GM18867 (cell line): Measurements from ENCODE around the gene TMEM14C.
A peak's percentile ranks its signal among the peaks of the same experiment; 100 is the strongest.

ENCODE experiments used
- ATAC-seq: cut with Tn5 transposase; IDR thresholded peaks from one replicate; pipeline ENCODE4 v1.9.1; 2021; ENCODE audit warnings: mild to moderate bottlenecking, moderate library complexity; ENCODE audit not compliant: unreplicated experiment

Gene TMEM14C

DNA sequence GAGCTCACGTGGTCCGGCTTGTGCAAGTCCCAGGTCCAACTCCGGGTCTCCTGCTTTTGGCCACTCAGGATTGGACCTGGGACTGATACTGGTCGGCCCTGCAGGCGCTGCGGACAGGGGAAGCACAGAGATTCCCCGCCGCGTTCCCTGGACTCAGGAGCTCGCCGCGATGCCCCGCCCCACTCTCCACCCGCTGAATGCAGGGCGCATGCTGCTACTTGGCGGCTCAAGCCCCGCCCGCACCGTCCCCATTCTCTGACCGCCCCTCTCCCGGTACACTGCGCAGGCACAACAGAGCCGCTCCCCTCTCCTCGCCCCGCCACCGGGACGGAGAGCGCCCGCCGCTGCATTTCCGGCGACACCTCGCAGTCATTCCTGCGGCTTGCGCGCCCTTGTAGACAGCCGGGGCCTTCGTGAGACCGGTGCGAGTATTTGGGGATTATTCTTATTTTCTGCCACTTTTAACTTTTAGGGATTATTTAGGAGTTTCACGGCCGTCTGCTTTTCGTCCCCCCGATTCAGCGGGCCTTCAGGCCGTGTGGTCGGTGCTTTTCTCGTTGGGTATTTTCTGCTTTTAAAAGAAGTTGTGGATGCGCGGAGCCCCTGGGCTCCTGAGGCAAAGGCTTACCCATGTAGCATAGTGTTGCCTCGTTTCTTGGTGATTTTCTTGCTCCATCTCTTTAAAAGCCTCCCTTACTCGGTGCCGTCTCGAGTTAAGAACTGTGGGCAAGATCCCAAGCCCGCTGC is at the start of gene TMEM14C:
Gene TMEM14C, plus strand, starts transcription at position 251 of the 747 bp plus-strand sequence. CDS start 1,544 bp downstream, outside the sequence.
- ATAC-seq = peak; percentile 92

DNA sequence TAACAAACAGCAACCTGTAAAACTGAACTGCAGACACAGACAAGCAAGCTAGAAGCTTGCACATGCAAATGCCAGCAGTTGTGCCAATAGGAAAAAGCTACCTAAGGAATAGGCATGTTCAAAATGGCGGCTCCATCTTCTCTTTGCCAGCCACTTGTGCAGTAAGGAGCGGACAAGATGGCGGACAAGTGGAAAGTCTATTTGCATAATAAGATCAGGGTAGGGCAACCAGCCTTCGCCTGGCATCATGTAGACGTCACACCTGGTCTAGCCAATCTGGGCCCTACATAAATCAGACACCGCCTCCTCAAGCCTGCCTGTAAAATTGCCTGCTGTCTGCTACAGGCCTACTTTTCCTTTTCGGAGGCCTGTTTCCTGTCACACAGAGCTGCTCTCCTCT is 46.5 kb upstream of the TMEM14C start:
- ATAC-seq = no peak

DNA sequence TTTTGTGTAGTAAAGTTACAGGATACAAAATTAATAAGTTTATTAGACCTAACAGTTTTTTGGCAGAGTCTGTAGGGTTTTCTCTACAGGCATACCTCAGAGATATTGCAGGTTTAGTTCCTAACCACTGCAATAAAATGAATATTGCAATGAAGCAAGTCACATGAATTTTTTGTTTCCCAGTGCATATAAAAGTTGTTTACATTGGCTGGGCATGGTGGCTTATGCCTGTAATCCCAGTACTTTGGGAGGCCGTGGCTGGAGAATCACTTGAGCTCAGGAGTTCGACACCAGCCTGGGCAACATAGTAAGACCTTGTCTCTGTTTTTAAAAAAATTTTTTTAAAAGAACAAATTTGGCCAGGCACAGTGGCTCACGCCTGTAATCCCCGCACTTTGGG is 44.4 kb upstream of the TMEM14C start:
- no peak for ATAC-seq

DNA sequence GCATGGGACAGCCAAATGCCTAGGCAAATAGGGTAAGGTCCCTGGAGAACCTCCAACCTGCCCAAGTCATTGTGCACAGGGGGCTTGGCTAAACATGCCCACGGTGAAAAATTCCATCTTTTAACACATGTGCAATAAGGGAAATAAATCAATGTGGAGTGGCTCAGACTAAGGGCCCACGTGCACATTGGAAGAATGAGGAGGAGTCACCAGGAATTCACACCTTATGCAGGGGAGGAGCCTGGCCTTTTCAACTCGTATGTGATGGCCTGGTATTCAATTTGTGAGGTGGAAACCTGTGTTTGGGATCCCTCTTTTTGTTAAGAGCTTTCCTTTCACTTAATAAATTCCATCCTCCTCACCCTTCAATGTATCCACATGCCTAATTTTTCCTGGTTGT is 41.1 kb upstream of the TMEM14C start:
- no peak for ATAC-seq

DNA sequence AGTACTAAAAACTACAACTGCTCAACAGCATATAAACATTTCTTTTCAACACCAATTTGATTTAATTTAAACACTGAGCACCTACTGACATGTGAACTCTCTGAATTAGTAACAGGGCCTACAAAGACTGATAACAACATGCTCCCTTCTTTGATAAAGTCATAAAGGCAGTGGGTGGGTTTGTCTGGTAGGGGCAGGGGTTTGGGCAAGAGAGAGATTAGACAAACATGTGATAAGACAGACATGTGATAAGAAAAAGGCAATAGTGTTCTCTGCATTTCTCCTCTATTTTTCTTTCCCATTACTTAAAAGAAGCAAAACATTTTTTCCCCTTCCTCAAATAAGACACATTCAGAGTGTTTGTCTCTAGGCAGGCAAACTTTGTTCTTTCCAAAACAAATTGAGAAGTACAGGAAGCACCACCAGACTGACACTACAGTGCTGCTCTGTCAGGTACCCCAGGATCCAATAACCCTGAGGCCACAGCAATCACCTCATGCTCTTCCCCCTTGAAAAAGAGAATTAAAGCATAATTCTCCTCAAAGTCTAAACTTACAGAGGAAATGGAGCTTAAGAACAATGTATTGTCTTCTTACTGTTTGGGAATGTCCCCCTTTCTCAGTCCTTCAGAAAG is 40.4 kb upstream of the TMEM14C start:
- no peak for ATAC-seq

DNA sequence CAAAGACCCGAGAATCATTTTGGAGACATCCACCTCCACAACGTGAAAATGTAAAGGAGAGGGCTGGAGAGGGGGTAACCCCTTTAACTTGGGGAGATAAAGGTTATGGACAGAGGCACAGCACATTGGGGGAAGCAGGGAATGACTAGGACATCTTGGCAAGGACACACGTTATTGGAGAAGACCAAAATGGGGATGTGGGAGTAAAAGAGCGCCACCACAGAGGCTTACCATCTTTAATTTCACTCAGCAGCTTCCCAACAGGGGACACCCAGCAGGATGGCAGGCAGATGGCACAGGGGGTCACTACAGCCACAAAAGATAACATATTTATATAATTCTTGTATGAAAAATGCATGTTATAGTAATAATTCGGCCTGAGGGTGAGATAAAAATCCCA is 38.3 kb upstream of the TMEM14C start:
- no peak for ATAC-seq

DNA sequence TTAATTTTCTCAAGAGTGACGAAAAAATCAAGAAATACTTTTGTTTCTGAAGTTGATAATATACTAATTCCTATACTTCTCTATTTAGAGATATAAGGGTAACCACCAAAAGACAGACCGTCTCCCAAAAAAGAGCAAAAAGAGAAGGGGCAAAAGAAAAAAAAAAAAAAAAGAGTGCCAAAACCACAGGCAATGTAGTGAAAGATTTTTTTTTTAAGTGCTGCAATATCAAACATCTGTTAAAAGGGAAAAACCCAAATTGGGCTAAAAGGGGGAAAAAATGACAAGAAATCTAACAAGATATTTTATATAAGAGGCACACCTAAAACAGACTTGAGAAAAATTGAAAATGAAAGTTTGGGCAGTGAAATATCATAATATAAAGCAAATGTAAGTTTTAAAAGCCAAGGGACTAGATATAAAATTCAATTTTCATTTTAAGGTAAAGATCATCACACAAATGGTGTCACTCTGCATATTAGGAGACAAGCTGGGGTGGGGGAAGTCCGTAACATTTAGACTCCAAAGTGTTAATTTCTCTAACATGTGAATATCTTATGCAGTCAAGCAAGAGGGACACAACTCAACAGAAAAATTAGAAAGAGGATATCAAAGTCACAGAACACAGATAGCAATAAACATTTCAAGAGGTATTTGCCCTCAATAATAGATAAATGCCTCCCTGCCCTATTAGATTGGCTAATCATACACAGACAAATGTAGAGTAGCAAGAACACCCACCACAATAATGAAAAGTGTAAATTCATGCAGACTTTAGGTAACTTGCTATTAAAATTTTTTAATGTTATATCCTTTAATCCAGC is 37.6 kb upstream of the TMEM14C start:
- no peak for ATAC-seq

DNA sequence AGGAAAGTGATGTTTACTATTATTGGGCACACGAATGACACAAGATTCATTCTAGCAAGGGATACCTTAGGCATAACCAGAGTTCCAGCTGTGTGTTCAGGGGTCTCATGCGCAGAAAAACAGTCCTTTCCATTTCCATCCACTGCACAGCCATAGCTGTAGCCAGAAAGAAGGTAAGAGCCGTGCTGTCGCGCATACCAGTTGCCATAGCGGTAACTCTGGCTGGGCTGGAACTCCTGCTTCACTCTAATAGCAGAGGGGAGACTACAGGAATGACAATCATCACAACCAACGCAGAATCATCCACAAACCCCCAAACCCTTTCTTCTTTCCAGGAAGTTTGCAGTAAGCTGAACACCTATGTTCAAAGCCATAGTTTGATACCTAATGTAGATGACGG is 36.0 kb upstream of the TMEM14C start:
- ATAC-seq = no peak

DNA sequence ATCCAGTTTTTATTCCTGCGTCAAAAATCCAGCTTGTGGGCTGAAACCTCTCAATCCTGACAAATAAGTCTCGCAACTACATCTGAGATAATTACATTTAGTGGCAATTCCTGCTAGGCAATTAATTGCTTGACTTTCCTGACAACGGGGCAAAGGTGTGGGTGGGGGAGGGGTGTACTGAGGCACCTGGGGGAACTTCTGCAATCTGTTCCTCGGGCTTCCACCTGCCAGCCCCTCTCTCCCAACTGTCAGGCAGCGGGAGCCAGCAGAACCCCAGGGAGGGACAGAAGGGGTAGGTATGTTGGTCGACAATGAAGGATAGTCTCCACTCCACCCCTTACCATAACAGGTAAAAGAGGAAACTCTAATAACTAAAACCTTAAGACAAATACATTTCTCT is 35.3 kb upstream of the TMEM14C start:
- no peak for ATAC-seq

DNA sequence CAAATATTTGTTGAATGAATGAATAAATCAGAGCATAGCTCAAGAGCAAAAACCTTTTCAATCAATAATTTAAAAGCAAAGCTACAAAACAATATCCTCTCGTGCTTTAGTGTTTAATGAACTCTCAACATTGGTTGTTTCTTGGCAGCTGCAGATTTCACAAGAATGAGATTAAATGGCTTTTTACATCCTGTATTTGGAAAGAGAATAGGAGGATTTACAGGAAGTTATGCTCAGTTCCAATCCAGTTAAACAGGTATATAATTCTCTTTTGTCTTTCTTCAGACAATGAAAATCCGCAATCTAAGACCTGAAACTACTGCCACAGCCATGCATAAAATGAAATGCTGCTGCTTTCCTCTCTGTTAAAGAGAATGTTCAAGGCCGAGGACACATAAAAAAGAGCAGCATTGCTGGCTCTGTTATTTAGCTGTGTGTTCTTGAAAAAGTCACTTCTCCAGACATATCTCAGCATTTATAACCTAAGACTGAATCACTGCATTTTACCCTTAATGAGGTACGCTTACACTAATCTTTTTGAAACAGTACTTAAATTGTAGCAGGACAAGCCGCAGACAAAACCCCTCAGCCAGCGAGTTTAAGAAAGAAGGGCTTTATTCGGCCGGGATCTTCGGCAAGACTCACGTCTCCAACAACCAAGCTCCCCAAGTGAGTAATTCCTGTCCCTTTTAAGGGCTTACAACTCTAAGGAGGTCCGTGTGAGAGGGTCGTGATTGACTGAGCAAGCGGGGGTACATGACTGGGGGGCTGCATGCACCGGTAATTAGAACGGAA is 32.0 kb upstream of the TMEM14C start:
- no peak for ATAC-seq

DNA sequence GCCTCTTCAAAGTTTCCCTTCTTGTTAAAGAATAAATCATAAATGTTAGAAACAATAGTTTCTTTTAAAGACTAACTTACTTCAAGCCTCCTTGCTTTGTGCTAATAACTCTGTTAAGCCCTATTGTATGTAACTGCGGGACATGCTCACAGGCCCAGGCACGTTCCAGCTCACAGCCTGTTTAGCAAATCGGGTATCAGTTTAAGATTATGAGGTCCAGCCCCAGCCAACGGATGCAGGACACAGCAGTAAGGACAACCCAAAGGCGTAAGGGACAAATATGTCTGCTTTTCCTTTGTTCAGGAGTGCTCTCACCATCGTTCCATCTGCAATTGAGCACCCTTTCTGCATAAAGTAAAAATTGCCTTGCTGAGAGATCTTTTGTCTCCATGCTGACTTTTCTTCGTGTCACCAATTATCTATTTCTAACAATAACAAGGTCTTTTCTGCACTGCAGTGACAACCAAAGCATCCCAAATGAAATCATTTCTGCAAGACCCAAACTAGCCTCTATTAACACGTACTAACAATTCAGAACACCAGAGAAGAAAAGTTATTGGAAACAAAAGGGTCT is 29.8 kb upstream of the TMEM14C start:
- ATAC-seq = no peak

DNA sequence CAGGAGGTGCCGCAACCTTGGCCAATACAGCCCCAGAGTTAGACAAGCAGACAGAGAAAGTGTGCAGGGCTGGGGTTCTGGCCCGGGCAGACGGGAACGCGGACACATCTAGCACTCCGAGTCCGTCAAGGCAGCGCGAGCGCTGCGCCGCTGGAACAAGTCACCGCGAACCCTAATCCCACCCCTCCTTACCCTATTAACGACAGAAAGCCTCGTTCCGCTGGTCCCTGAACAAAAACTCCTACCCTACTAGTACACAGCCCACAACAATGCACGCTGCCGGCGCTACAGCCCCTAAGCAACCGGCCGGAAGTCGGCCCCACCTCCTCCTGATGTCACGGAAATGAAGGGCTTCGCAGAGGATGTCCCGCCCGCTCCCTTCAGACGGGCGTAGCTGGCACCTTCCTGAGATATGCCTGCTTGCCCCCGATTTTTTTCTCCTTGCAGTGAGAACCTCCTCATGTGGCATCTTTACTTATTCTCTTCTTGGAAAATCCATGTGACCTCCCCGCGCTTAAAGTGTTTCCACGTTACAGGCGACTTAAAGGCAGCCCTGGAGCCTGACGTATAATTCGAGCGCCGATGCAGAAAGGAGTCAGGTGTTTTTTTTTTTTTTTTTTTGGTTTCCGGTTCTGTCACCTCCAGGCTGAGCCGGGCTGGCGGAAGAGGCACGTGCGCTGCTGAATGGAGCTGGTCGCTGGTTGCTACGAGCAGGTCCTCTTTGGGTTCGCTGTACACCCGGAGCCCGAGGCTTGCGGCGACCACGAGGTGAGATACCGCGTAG is 28.4 kb upstream of the TMEM14C start, which contains the start of the genes C6orf52 and PAK1IP1:
Gene C6orf52, minus strand, starts transcription at position 315 of the 784 bp plus-strand sequence. CDS start 7,066 bp downstream, outside the sequence.
Gene PAK1IP1, plus strand, starts transcription at position 671 of the 784 bp plus-strand sequence. Its CDS starts 14 bp downstream, at position 685.
- ATAC-seq = peak; percentile 98

DNA sequence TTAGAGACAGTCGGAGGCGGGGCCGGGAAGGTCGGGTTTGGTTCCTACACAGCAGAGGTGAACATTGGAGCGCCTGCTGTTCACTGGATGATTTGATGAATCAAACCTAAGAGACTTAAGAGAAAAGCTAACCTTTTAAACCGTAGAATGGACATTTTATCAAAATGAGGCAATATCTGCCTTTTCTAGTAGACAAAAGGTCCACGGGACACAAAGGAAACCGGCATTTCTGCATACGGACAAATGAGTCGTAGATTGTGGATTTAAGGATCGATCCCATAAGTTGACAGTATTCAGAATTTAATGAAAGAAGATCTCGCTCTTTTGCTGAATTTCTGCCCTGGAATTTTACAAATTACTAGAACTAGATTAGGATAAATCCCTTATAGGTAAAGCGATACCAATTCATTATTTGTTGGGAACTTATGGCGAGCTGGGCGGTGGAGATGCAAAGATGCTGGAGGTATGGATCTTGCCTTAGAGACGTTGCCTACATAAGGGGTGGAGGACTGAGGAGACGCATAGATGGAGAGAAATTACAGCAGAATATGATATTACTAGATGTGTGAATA is 27.7 kb upstream of the TMEM14C start:
- ATAC-seq = no peak

DNA sequence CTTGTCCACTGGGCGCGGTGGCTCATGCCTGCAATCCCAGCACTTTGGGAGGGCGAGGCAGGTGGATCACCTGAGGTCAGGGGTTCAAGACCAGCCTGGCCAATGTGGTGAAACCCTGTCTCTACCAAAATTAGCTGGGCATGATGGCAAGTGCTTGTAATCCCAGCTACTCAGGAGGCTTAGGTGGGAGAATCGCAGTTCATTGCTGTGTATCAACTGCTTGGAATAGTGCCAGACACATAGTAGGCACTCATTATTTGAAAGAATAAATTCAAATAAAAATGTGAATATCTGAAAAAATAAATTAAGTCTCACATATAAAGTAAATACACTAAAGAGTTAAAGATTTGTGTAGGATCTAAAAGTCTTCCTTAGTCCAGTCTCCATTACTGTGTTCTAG is 26.2 kb upstream of the TMEM14C start:
- ATAC-seq = no peak

DNA sequence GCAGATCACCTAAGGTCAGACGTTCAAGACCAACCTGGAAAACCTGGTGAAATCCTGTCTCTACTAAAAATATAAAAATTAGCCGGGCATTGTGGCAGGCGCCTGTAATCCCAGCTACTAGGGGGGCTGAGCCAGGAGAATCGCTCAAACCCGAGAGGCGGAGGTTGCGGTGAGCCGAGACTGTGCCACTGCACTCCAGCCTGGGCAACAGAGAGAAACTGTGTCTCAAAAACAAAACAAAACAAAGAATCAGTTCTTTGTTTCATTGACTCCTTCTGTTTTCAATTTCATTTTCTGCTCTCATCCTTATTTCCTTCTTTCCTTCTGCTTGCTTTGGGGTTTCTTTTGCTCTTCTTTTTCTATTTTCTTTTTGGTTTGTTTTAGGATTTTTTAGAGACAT is 8.9 kb upstream of the TMEM14C start:
- no peak for ATAC-seq

DNA sequence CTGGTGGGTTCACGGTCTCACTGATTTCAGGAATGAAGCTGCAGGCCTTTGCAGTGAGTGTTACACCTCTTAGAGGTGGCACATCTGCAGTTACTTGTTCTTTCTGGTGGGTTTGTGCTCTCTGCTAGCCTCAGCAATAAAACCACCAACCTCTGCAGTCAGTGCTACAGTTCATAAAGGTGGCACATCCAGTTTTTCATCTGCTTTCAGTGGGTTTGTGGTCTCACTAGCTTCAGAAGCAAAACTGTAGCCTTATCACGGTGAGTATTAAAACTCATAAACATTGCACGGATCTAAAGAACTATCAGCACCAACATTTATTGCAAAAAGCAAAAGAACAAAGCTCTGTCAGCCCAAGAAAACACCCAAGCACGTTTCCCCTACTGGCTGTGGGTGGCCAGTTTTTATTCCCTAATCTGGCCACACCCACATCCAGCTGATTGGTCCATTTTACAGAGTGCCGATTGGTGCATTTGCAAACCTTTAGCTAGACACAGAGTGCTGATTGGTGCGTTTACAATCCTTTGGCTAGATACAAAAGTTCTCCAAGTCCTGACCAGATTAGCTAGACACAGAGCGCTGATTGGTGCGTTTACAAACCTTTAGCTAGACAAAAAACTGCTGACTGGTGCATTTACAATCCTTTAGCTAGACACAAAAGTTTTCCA is 3.4 kb upstream of the TMEM14C start:
- ATAC-seq = no peak

DNA sequence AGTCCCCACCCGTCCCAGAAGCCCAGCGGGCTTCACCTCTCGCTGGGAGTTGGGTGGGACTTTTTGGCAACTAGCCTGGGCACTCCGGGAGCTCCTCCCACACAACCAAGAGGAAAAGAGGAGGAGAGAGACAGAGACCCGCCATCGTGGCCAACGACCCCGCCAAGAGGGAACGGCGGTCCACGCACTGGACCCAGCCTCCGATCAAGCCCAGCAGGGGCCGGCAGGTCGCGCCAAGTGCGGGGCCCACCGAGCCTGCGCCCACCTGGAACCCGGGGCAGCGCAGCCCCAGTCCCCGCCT is 3.0 kb upstream of the TMEM14C start:
- no peak for ATAC-seq

DNA sequence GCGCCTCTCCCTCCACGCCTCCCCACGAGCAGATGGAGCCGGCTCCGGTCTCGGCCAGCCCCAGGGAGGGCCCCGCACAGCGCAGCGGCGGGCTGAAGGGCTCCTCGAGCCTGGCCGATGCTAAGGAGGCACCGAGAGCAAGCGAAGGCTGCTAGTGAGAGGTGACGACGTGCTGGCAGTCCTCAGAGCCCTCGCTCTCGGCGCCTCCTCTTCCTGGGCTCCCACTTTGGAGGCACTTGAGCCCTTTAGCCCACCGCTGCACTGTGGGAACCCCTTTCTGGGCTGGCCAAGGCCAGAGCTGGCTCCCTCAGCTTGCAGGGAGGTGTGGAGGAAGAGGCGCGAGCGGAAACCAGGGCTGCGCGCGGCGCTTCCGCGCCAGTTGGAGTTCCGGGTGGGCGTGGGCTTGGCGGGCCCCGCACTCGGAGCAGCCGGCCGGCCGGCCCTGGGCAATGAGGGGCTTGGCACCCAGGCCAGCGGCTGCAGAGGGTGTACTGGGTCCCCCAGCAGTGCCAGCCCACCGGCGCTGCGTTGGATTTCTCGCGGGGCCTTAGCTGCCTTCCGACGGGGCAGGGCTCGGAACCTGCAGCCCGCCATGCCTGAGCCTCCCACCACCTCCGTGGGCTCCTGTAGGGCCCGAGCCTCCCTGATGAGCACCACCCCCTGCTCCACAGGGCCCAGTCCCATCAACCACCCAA is 2.5 kb upstream of the TMEM14C start:
- peak; percentile 33 for ATAC-seq
